OCI-LY1 (cell line): ENCODE measurements around the gene COPB2.

Experiments used
- CTCF ChIP-seq: fragments of 200-600 bp; sonication (generic), shearing (Covaris generic); IDR thresholded peaks from 2 replicates; pipeline ENCODE4 v1.5.1; 2017; ENCODE audit warnings: mild to moderate bottlenecking, antibody characterized with exemption, low read length, moderate library complexity, mixed read lengths
- EZH2 ChIP-seq: fragments of 200-600 bp; sonication (generic), shearing (Covaris generic); IDR thresholded peaks from 2 replicates; pipeline ENCODE4 v1.8.0; 2017; ENCODE audit warnings: borderline replicate concordance, mixed run types, mild to moderate bottlenecking, antibody characterized with exemption, low read length, moderate library complexity, mixed read lengths

DNA sequence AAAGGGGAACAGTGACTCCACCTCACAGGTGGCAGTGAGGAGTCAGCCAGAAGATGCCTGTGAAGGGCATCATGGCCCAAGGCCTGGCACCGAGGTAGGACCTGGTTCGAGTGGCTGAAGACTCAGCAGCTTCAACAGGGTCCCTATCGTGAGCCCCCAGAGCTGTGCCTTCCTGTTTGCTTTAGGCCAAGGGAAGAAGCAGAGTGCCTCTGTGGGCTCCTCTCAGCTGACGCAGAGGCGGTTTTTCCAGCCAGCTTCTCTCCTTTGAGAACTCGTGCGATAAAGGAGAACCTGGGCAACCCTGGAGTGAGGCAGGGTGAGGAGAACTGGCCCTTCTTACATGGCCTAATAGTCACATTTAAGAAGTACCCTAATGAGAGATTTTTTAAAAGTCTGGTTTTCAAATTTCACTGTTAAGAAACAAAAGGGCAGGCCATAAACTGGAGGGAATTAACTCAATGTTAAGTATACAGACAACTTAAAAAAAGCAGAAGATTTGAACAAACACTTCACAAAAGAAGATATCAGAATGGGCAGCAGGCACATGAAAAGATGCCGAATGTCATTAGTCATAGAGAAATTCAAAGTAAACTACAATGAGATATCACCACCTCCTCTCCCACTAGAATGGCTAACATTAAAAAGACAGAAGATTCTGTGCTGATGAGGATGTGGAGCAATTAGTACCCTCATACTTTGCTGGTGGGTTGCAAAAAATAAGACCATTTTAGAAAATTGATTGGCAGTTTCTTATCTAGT lies 68.7 kb downstream of the COPB2 start:
- TF ChIP-seq CTCF (no peak), EZH2 (no peak)
